K562 (cell line): ENCODE results near the gene FADS1. TPM values are rescaled to one million over a fixed set of nuclear protein-coding genes. Genes with fewer than 3 reads are reported as not detected.

Experiments used
- BRD9 ChIP-seq: fragments of 450-650 bp; IDR thresholded peaks from 2 replicates; pipeline ENCODE4 v1.6.1; 2018; ENCODE audit warnings: low read depth; ENCODE audit not compliant: partially characterized antibody
- E2F1 ChIP-seq: sonication (generic); formaldehyde crosslinking; IDR thresholded peaks from 2 replicates; pipeline ENCODE4 v1.8.1; 2023; ENCODE audit warnings: mild to moderate bottlenecking, missing genetic modification reagents, moderate library complexity
- GABPB1 ChIP-seq: sonication (generic); formaldehyde crosslinking; IDR thresholded peaks from 2 replicates; pipeline ENCODE4 v1.8.0; 2022; ENCODE audit warnings: mild to moderate bottlenecking, missing genetic modification reagents
- MLX ChIP-seq, 2 experiments: fragments of 450-650 bp in 1 of 2; sonication (generic) in 1 of 2; formaldehyde crosslinking; conservative IDR thresholded peaks; 2 replicates each; pipeline versions ENCODE4 v1.4.0 to v1.8.1; 2020 to 2022; ENCODE audit warnings: mild to moderate bottlenecking in 1 of 2, missing genetic modification reagents in 1 of 2
- SAFB2 ChIP-seq: fragments of 200-400 bp; formaldehyde crosslinking; IDR thresholded peaks from 2 replicates; pipeline ENCODE4 v1.6.1; 2018; ENCODE audit warnings: borderline replicate concordance, low read length, low read depth, moderate library complexity; ENCODE audit not compliant: severe bottlenecking
- THRA ChIP-seq: fragments of 450-650 bp; IDR thresholded peaks from 2 replicates; pipeline ENCODE4 v1.6.1; 2017; ENCODE audit warnings: mild to moderate bottlenecking, moderate library complexity
- ZNF76 ChIP-seq: fragments of 250-450 bp; sonication (Bioruptor Pico); IDR thresholded peaks from 2 replicates; pipeline ENCODE4 v1.4.0; 2020; ENCODE audit warnings: mild to moderate bottlenecking, moderate library complexity, borderline replicate concordance
- polyA plus RNA-seq, 8 experiments: library from polyadenylated mRNA; depleted of rRNA in 4 of 8; stranded (reverse) in 5 of 8; unstranded in 3 of 8; fragments of >200 nt; fragmentation: Nextera tagmentation in 2 of 8; fragmentation: Illumina TruSeq in 1 of 8; extraction: Ambion mirVana in 2 of 8; extraction: Trizol in 1 of 8; gene quantifications; 2 replicates each; pipeline versions ENCODE4 v1.2.1 to v1.2.3, GENCODE V29; 2011 to 2014; ENCODE audit warnings: inconsistent platforms in 1 of 8, missing spikeins in 1 of 8
- total RNA-seq, 7 experiments: library from RNA; depleted of rRNA in 6 of 7; stranded (reverse); fragments of >200 nt in 6 of 7; fragmentation: Illumina TruSeq in 2 of 7; extraction: Trizol in 2 of 7; gene quantifications; 2 replicates each; pipeline versions ENCODE4 v1.2.1 to v1.2.3, GENCODE V29; 2011 to 2021; ENCODE audit warnings: low replicate concordance in 1 of 7

FADS1 gene
- total and polyA plus RNA-seq, 9 of the 15 experiments (the other 6 are each of a cell fraction or from before 2014, with no cell fraction given), result 110 to 864 (median 364) TPM

- TF ChIP-seq MLX (CRISPR knock-in tag; conservative IDR thresholded peaks at IDR 0.05) (no peak), GABPB1 (CRISPR knock-in tag) (no peak), E2F1 (CRISPR knock-in tag) (no peak), BRD9 (no peak), ZNF76 (CRISPR knock-in tag) (no peak), THRA (no peak), SAFB2 (no peak)
Measured at GRCh38 chr11:61799665-61800284, 17.0 kb downstream of the FADS1 start (continued).
